Measurements from ENCODE around the gene ASIC2. TPM values are rescaled to one million over a fixed set of nuclear protein-coding genes. Genes with fewer than 3 reads are reported as not detected.

The ASIC2 gene
- total and polyA plus RNA-seq, 9 of the 15 experiments (the other 6 are each of a cell fraction or from before 2014, with no cell fraction given) = not detected

- no peak for TF ChIP-seq PRDM10 (IDR thresholded peaks at IDR 0.05; ENCODE audit: partially characterized antibody)
Measured at GRCh38 chr17:33204156-33204555, 88.9 kb downstream of the ASIC2 start (continued).

GRCh38 chr17:33202796-33203495, 90.1 kb downstream of the ASIC2 start:
- DNase-seq (ENCODE audit: extremely low read depth in 1 of 4, low spot score in 3 of 4) (no peak), FAIRE-seq (no peak), ATAC-seq (no peak)
- in situ Hi-C loops (cut with MboI) (no loop called here), intact Hi-C loops (cut with micrococcal nuclease) (no loop called here)
- BruUV-seq (replicated peaks) = no TSS peak
- Histone ChIP-seq H2AFZ (ENCODE audit: low read depth, low read length) (no peak overlapping the region), H3K9me3 (replicated peaks; ENCODE audit: control insufficient read depth, insufficient read depth, low read depth, low read length) (no peaks in the 10 kb centered on the region), H3K79me2 (ENCODE audit: control insufficient read depth, insufficient read depth, low read length) (no peaks in the 10 kb centered on the region), H3K9ac (ENCODE audit: insufficient read depth in 1 of 2, low read depth in 2 of 2, low read length in 2 of 2) (no peak overlapping the region), H4K20me1 (replicated peaks; ENCODE audit: control insufficient read depth, insufficient read depth, low read length) (0 out of 2 replicates have a peak, but pooled peaks cover 6% of the 10 kb centered on the region), H3K27me3 (ENCODE audit: control insufficient read depth in 2 of 2, insufficient read depth in 2 of 2, low read length in 2 of 2) (peaks cover 2 to 8% of the 10 kb centered on the region in 2 experiments; a peak in 1 of 5 replicates), H3K9me1 (ENCODE audit: control insufficient read depth, insufficient read depth, low read length) (no peaks in the 10 kb centered on the region), H3K4me2 (ENCODE audit: insufficient read depth, low read length) (no peak overlapping the region), H3K27ac (ENCODE audit: extremely low read depth, low read depth, low read length) (no peak overlapping the region), H3K4me3 (no peak overlapping the region), H3K4me1 (replicated peaks in 1 of 2; ENCODE audit: control insufficient read depth in 2 of 2, insufficient read depth in 2 of 2, low read length in 2 of 2) (no peaks in the 10 kb centered on the region), H3K36me3 (ENCODE audit: control insufficient read depth, insufficient read depth, low read length) (no peaks in the 10 kb centered on the region)
- ChIA-PET POLR2A (no interaction called here), CTCF (ENCODE audit: low intra/inter-chr PET ratio) (no interaction called here)
- no peak for TF ChIP-seq NCOA6 (IDR thresholded peaks at IDR 0.05)
- no peak for TF ChIP-seq ZFX (CRISPR knock-in tag; IDR thresholded peaks at IDR 0.05)
- WGBS (ENCODE audit: insufficient coverage, low coverage, missing lambda C conversion rate) = 2% methylated on average over 10 of the region's 10 CpGs
